RCC 7860 (cell line): Measurements from ENCODE around the gene OR2K2.
"Not testable (repeated sequence)": the region's sequence is repeated elsewhere in the genome, so short reads cannot be mapped to it uniquely, and the experiment has no call there.

ENCODE experiments used
- DNase-seq: peaks from one replicate; pipeline ENCODE4 v3.0.0-alpha.2; 2015; ENCODE audit warnings: low spot score
- FAIRE-seq: peaks from 2 replicates; lab custom pipeline; 2012; peaks lifted over from hg19 to GRCh38; lab: Jason Lieb, UNC

Gene OR2K2

DNA sequence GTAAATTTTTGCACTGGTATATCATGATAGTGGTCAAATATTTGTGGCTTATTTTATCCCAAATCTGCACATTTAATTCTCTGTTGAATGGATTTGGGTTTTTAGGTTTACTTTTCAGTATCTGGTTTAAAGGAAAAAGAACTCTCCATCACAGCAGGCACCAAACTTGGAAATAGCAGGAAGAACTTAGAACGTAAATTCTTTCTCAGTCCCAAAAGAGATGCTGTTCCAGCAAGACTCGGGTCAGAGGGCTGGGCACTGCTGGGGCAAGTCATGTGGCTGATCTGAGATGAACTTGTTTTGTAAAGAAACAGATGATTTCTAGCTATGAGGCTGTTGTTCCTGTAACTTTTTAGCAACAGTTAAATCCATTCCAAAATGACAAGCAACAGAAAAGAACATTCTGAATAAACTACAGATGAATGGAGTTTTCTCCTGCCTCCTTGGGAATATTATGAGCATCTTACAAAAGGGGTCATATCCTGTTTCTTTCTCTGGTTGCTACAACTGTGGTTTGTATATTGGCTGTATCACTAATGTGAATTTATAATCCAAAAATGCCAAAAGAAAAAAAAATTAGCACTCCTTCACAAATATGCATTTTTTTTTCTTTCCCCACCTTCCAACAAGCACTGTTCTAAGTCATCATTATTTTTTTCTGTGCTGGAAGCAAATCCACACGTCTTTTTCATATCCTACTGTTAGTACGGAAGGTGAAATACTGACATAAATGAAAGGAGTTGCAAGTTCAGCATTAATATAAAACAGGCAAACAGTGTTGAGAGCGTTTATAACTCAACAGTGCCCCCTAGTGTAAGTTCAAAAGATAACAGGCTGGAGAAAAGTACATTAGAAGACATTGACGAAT is 31.1 kb downstream of the OR2K2 start:
- DNase-seq, result peak; percentile 74

DNA sequence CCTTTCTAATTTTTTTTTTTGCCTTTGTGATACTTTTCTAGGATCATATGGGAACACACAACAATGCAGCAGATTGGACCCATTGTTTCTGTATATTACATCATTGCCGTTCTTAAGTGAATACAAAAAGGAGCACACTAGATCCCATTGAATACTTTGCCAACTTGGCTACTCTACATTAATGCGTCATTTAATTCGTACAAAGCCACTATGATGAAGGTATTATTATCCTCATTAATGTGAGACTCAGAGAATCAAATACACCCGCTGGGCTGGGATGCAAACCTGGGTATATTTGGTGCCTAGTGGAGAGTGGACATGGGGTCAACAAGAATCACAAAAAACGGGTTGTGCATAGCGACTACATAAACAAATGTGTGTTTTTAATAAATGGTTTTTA is 31.9 kb downstream of the OR2K2 start:
- DNase-seq, result no peak
- no peak for FAIRE-seq

More for the DNA sequence above, 31.1 kb downstream of the OR2K2 start:
- peak; percentile 96 for FAIRE-seq

DNA sequence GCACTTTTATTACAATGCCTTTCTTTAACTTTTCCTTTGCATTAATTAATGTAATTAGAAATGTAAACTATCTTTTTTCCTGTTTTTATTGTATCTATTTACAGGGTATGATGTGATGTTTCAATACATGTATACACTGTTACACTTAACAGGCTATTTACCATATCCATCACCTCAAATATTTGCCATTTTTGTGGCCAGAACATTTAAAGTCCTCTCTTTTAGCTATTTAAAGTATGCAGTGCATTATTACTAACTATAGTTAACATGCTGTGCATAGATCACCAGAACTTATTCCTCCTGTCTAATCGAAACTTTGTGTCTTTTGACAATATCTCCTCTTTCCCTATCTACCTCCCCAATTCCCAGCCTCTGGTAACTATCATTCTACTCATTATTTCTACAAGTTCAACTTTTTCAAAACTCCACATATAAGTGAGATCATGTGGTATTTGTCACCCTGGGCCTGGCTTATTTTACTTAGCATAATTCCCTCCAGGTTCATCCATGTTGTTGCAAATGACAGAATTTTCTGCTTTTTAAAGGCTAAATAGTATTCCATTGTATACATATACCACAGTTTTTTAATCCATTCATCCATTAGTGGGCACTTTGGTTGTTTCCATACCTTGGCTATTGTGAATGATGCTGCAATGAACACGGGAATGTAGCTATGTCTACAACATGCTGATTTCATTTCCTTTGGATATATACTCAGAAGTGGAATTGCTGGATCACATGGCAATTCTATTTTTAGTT is 32.8 kb downstream of the OR2K2 start:
- FAIRE-seq, result peak; percentile 55
- DNase-seq, result no peak

DNA sequence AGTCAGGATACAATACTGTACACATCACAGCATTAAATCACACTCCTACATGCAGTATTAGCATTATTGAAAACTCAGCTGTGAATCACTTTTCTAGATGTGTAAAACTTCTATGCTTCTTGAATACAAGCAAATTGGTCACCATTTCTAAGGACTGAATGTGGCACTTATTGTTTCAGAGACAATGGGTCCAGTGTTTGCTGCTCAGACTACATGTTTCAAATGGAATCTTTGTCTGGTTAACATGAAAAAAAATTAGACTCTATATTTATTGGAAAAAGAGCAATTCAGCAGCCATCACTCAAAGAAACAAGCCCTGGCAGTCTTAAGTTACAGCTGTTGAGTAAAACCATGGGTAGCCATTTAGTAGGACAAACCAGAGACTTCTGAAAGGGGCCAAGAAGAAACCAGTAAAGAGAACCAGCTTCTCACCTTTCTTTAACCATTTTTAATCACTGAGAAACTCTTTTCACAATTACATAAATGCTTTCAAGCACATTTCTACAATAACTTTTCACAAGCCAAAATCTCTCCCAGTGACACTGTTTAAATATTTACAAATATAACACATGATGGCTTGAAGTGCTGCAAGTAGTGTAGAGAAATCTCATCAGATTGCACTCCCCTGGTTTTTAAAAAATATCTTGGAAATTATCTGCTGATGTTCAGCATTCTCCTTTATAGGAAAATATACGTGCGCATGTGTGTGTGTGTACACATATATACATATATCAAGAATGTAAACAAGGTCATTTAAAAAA is 35.2 kb downstream of the OR2K2 start:
- DNase-seq (no peak), FAIRE-seq (no peak)

DNA sequence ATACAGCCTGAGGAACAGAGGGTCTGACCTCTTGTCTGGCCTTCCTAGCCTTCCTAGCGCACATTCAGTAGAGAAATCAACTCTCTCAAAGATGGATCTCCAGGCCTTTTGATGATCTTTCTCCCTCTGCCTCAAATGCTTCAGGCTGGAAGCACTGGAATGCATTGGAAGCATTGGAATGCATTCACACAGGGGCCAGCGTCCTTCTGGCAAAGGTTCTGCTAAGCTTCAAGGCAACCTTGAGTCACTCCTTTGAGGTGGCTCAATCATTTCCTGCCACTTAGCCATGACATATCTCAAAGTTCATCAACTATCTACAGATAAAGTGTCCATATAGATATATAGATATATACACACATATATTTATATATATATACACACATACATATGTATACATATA is 42.9 kb downstream of the OR2K2 start:
- DNase-seq (peak; percentile 67), FAIRE-seq (peak; percentile 85)

DNA sequence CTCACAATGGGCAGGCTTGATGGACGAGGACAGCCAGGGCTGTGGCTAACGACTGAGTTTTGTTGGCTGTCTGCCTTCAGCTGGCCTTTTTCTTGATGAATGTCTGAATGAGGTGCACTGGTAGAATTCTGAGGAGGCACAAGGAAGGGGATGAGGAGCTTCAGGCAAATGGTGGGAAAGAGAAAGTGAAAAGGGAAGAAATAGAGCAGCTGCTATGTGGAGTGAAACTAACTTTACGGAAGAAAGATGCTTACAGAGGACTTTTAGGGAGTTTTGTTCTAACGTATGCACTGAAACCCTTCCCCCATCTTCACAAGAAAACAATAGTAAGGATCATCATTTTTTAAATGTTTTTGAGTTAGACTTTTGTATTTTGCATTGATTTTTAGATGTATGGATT is 45.3 kb downstream of the OR2K2 start:
- FAIRE-seq, result no peak
- no peak for DNase-seq

DNA sequence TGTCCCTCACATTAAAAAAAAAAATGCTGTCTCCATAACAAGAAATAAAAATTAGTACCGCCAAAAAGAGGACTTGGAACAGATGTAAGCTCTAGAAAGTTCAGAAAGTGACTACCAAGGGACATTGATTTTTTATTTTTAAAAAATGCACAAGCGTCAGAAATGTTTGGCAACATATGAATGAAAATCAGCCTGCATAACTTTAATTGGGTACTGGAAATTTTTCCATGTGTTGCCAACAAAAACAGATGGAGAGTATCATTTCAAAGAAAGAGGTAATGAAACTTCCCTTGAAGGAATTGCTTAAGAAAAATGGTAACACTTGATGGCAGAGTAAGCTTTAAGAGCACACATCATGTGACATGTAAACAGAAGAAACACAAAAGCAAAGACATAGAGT is 47.2 kb downstream of the OR2K2 start:
- FAIRE-seq, result no peak
- DNase-seq, result no peak

DNA sequence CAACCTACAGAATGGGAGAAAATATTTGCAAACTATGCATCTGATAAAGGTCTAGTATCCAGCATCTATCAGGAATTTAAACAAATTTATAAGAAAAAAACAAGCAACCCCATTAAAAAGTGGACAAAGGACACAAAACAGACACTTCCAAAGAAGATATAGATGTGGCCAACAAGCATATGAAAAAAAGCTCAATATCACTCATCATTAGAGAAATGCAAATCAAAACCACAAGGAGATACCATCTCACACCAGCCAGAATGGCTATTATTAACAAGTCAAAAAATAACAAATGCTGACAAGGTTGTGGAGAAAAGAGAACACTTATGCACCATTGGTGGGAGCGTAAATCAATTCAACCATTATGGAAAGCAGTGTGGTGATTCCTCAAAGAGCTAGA is 49.2 kb downstream of the OR2K2 start:
- not testable (repeated sequence) for FAIRE-seq, DNase-seq
